ENCODE results near the gene ALOX15B. TPM values are rescaled to one million over a fixed set of nuclear protein-coding genes. Genes with fewer than 3 reads are reported as not detected.

Gene ALOX15B
- total RNA-seq (2022; extraction: Qiagen RNA extraction) = 0.03 to 0.05 TPM (median 0.04 TPM) in 3 of 5 replicates, not detected in the others

GRCh38 chr17:8038954-8039610 is at the start of gene ALOX15B:
Gene ALOX15B (plus strand): TSS chr17:8039059. CDS start chr17:8039156, 97 bp downstream.

GRCh38 chr17:8001976-8002720 is 36.7 kb upstream of the ALOX15B start, which contains the start of gene GUCY2D:
Gene GUCY2D (plus strand): TSS chr17:8002615. CDS start chr17:8003048, 433 bp downstream.

GRCh38 chr17:8087075-8087951 is 48.5 kb downstream of the ALOX15B start, which contains the start of gene ALOX12B:
Gene ALOX12B (minus strand): TSS chr17:8087716. CDS start chr17:8087442, 274 bp downstream.

Other genes starting within 250 kb of the ALOX15B start
- gene KDM6B, start 204.8 kb upstream of the ALOX15B start, total RNA-seq (2022; extraction: Qiagen RNA extraction) = 14.0 to 19.7 TPM (median 16.6 TPM) in 5 replicates
- 0.27 to 1.9 TPM (median 0.92 TPM) in 5 replicates for gene TMEM88, start 184.0 kb upstream of the ALOX15B start, total RNA-seq (2022; extraction: Qiagen RNA extraction)
- gene NAA38, start 181.5 kb upstream of the ALOX15B start, total RNA-seq (2022; extraction: Qiagen RNA extraction) = 178 to 250 TPM (median 228 TPM) in 5 replicates
- 20.3 to 23.4 TPM (median 21.5 TPM) in 5 replicates for gene CYB5D1, start 181.1 kb upstream of the ALOX15B start, total RNA-seq (2022; extraction: Qiagen RNA extraction)
- 58.9 to 70.4 TPM (median 63.8 TPM) in 5 replicates for gene CHD3, start 150.3 kb upstream of the ALOX15B start, total RNA-seq (2022; extraction: Qiagen RNA extraction)
- gene RNF227, start 122.8 kb upstream of the ALOX15B start, total RNA-seq (2022; extraction: Qiagen RNA extraction) = 1.2 to 1.9 TPM (median 1.5 TPM) in 5 replicates
- 1.7 to 3.1 TPM (median 2.6 TPM) in 5 replicates for gene KCNAB3, start 109.2 kb upstream of the ALOX15B start, total RNA-seq (2022; extraction: Qiagen RNA extraction)
- gene TRAPPC1, start 107.1 kb upstream of the ALOX15B start, total RNA-seq (2022; extraction: Qiagen RNA extraction) = 298 to 343 TPM (median 309 TPM) in 5 replicates
- gene CNTROB, start 106.9 kb upstream of the ALOX15B start, total RNA-seq (2022; extraction: Qiagen RNA extraction) = 32.1 to 47.2 TPM (median 42.7 TPM) in 5 replicates
- 0.07 to 0.40 TPM (median 0.11 TPM) in 4 of 5 replicates, not detected in the other for gene GUCY2D, start 36.4 kb upstream of the ALOX15B start, total RNA-seq (2022; extraction: Qiagen RNA extraction)
- gene ALOX12B, start 48.7 kb downstream of the ALOX15B start, total RNA-seq (2022; extraction: Qiagen RNA extraction) = 1.3 to 2.1 TPM (median 1.6 TPM) in 5 replicates
- gene ALOXE3, start 79.5 kb downstream of the ALOX15B start, total RNA-seq (2022; extraction: Qiagen RNA extraction) = 5.8 to 9.3 TPM (median 8.0 TPM) in 5 replicates
- gene HES7, start 85.0 kb downstream of the ALOX15B start, total RNA-seq (2022; extraction: Qiagen RNA extraction) = 1.6 to 3.7 TPM (median 3.1 TPM) in 5 replicates
- gene PER1, start 113.3 kb downstream of the ALOX15B start, total RNA-seq (2022; extraction: Qiagen RNA extraction) = 19.4 to 22.8 TPM (median 21.1 TPM) in 5 replicates
- 20.8 to 30.3 TPM (median 26.2 TPM) in 5 replicates for gene VAMP2, start 123.9 kb downstream of the ALOX15B start, total RNA-seq (2022; extraction: Qiagen RNA extraction)
- gene TMEM107, start 137.3 kb downstream of the ALOX15B start, total RNA-seq (2022; extraction: Qiagen RNA extraction) = 18.9 to 23.4 TPM (median 20.9 TPM) in 5 replicates
- gene BORCS6, start 151.1 kb downstream of the ALOX15B start, total RNA-seq (2022; extraction: Qiagen RNA extraction) = 5.4 to 9.0 TPM (median 8.1 TPM) in 5 replicates
- gene AURKB, start 171.5 kb downstream of the ALOX15B start, total RNA-seq (2022; extraction: Qiagen RNA extraction) = 156 to 178 TPM (median 158 TPM) in 5 replicates
- gene CTC1, start 209.0 kb downstream of the ALOX15B start, total RNA-seq (2022; extraction: Qiagen RNA extraction) = 11.3 to 21.2 TPM (median 17.1 TPM) in 5 replicates
- 47.8 to 55.0 TPM (median 53.4 TPM) in 5 replicates for gene PFAS, start 210.2 kb downstream of the ALOX15B start, total RNA-seq (2022; extraction: Qiagen RNA extraction)
- 36.6 to 48.2 TPM (median 47.6 TPM) in 5 replicates for gene RANGRF, start 249.6 kb downstream of the ALOX15B start, total RNA-seq (2022; extraction: Qiagen RNA extraction)

All from A549 treated with CORT108297 at 1 μM for 4 hours (cell line).